K562 (cell line): Measurements from ENCODE around the gene ARPP21. TPM values are rescaled to one million over a fixed set of nuclear protein-coding genes. Genes with fewer than 3 reads are reported as not detected.

Experiments used
- ATAC-seq: fragments of 200-7000 bp; cut with Tn5 transposase; 3 replicates; pipeline ENCODE4 v1.9.1; 2020; ENCODE audit warnings: moderate library complexity
- BruUV-seq: library from RNA; stranded (reverse); fragments of 400-500 nt; replicated peaks from 2 replicates; lab custom pipeline; 2021; lab: Mats Ljungman, UMichigan
- CTCF ChIA-PET: fragments of 300-600 bp; formaldehyde crosslinking; extraction: SDS; loops from one replicate; lab custom pipeline; 2021; ENCODE audit warnings: low intra/inter-chr PET ratio; lab: Yijun Ruan, JAX
- POLR2A ChIA-PET: fragments of 300-600, 350-650 bp; sonication (Branson Sonifier 250); formaldehyde crosslinking; extraction: SDS; loops from one replicate; lab custom pipeline; 2021; ENCODE audit warnings: antibody characterized with exemption, inconsistent platforms; lab: Yijun Ruan, JAX
- DNase-seq, 4 experiments: peaks; one replicate each; pipeline versions ENCODE4 v3.0.0 to v3.0.0-alpha.2; 2011 to 2018; ENCODE audit warnings: low spot score in 3 of 4, mixed read lengths in 3 of 4; ENCODE audit errors: extremely low read depth in 1 of 4
- FAIRE-seq: peaks from 2 replicates; lab custom pipeline; 2011; peaks lifted over from hg19 to GRCh38; lab: Jason Lieb, UNC
- H2AFZ ChIP-seq: 2 replicates; pipeline ENCODE4 v1.6.0; 2011; ENCODE audit warnings: low read depth, low read length, control low read depth, inconsistent platforms
- H3K27ac ChIP-seq: fragments of 200-600 bp; 3 replicates; pipeline ENCODE4 v1.8.0; 2011; ENCODE audit warnings: low read depth, mild to moderate bottlenecking, control low read depth, inconsistent platforms, low read length, moderate library complexity, mixed read lengths; ENCODE audit errors: extremely low read depth
- H3K27me3 ChIP-seq, 2 experiments: fragments of 300-600 bp in 1 of 2; 2 replicates in 1 of 2; 3 replicates in 1 of 2; pipeline versions ENCODE4 v1.6.0 to v1.8.0; 2011; ENCODE audit warnings: inconsistent platforms in 2 of 2, low read length in 2 of 2, mild to moderate bottlenecking in 1 of 2, mixed read lengths in 1 of 2, moderate library complexity in 1 of 2; ENCODE audit not compliant: control insufficient read depth in 2 of 2, insufficient read depth in 2 of 2
- H3K36me3 ChIP-seq: fragments of 300-600 bp; 3 replicates; pipeline ENCODE4 v1.8.0; 2011; ENCODE audit warnings: mild to moderate bottlenecking, low read length, inconsistent platforms; ENCODE audit not compliant: control insufficient read depth, insufficient read depth
- H3K4me1 ChIP-seq, 2 experiments: fragments of 200-600 bp in 1 of 2; replicated peaks in 1 of 2; 2 replicates in 1 of 2; 3 replicates in 1 of 2; pipeline versions ENCODE4 v1.5.1 to v1.8.0; 2011; ENCODE audit warnings: inconsistent platforms in 2 of 2, low read length in 2 of 2, mild to moderate bottlenecking in 1 of 2, mixed read lengths in 1 of 2, moderate library complexity in 1 of 2; ENCODE audit not compliant: control insufficient read depth in 2 of 2, insufficient read depth in 2 of 2
- H3K4me2 ChIP-seq: 2 replicates; pipeline ENCODE4 v1.6.1; 2011; ENCODE audit warnings: low read length, control low read depth, inconsistent platforms, mixed read lengths; ENCODE audit not compliant: insufficient read depth
- H3K4me3 ChIP-seq: fragments of 200-600 bp; sonication (generic), shearing (Covaris generic); 2 replicates; pipeline ENCODE4 v1.5.1; 2016; ENCODE audit warnings: control low read depth, inconsistent platforms
- H3K79me2 ChIP-seq: fragments of 200-600 bp; 3 replicates; pipeline ENCODE4 v1.8.0; 2011; ENCODE audit warnings: low read length, inconsistent platforms; ENCODE audit not compliant: control insufficient read depth, insufficient read depth
- H3K9ac ChIP-seq, 2 experiments: 2 replicates each; pipeline versions ENCODE4 v1.6.0 to v1.6.1; 2011; ENCODE audit warnings: low read depth in 2 of 2, low read length in 2 of 2, control low read depth in 1 of 2, inconsistent platforms in 1 of 2, mild to moderate bottlenecking in 1 of 2, mixed read lengths in 1 of 2; ENCODE audit not compliant: insufficient read depth in 1 of 2
- H3K9me1 ChIP-seq: one replicate; pipeline ENCODE4 v1.6.0; 2011; ENCODE audit warnings: inconsistent platforms, mild to moderate bottlenecking, low read length, moderate library complexity; ENCODE audit not compliant: control insufficient read depth, insufficient read depth
- H3K9me3 ChIP-seq: replicated peaks from 2 replicates; pipeline ENCODE4 v1.5.1; 2011; ENCODE audit warnings: low read depth, low read length, inconsistent platforms; ENCODE audit not compliant: control insufficient read depth, insufficient read depth
- H4K20me1 ChIP-seq: replicated peaks from 2 replicates; pipeline ENCODE4 v1.6.1; 2011; ENCODE audit warnings: low read length, inconsistent platforms, mixed read lengths; ENCODE audit not compliant: control insufficient read depth, insufficient read depth
- CCAR2 ChIP-seq: fragments of 200-400 bp; formaldehyde crosslinking; IDR thresholded peaks from 2 replicates; pipeline ENCODE4 v1.6.1; 2017; ENCODE audit warnings: mild to moderate bottlenecking, low read depth, low read length
- SIN3B ChIP-seq: fragments of 450-650 bp; IDR thresholded peaks from 2 replicates; pipeline ENCODE4 v1.6.1; 2017; ENCODE audit warnings: low read depth, mild to moderate bottlenecking, moderate library complexity
- ZNF764 ChIP-seq: fragments of 250-450 bp; sonication (Bioruptor Pico); IDR thresholded peaks from 2 replicates; pipeline ENCODE4 v1.4.0; 2020; ENCODE audit warnings: low read depth, mild to moderate bottlenecking, moderate library complexity
- WGBS: fragments of 100-300 bp; shearing (Covaris generic); methylation state at CpG from one replicate; pipeline ENCODE4 v1.1.6; 2016; ENCODE audit warnings: low coverage, mixed read lengths; ENCODE audit not compliant: insufficient coverage; ENCODE audit errors: missing lambda C conversion rate; 5-methylcytosine and 5-hydroxymethylcytosine counted together
- in situ Hi-C: fragments of 300-500 bp; cut with MboI; formaldehyde crosslinking; loops from 4 replicates; pipeline ENCODE4 v1.15.0; 2018; ENCODE audit warnings: inconsistent platforms, mixed read lengths
- intact Hi-C: fragments of 100-400 bp; cut with micrococcal nuclease; formaldehyde crosslinking; loops from 2 replicates; pipeline ENCODE4 v1.14.2; 2022
- polyA plus RNA-seq, 8 experiments: library from polyadenylated mRNA; depleted of rRNA in 4 of 8; stranded (reverse) in 5 of 8; unstranded in 3 of 8; fragments of >200 nt; fragmentation: Nextera tagmentation in 2 of 8; fragmentation: Illumina TruSeq in 1 of 8; extraction: Ambion mirVana in 2 of 8; extraction: Trizol in 1 of 8; gene quantifications; 2 replicates each; pipeline versions ENCODE4 v1.2.1 to v1.2.3, GENCODE V29; 2011 to 2014; ENCODE audit warnings: inconsistent platforms in 1 of 8, missing spikeins in 1 of 8
- total RNA-seq, 7 experiments: library from RNA; depleted of rRNA in 6 of 7; stranded (reverse); fragments of >200 nt in 6 of 7; fragmentation: Illumina TruSeq in 2 of 7; extraction: Trizol in 2 of 7; gene quantifications; 2 replicates each; pipeline versions ENCODE4 v1.2.1 to v1.2.3, GENCODE V29; 2011 to 2021; ENCODE audit warnings: low replicate concordance in 1 of 7
- TF ChIP-seq, protein P1 (sequence below), 2 experiments: fragments of 450-650 bp; IDR thresholded peaks; 2 replicates each; pipeline ENCODE4 v1.6.1; 2018; ENCODE audit warnings: mild to moderate bottlenecking in 2 of 2, low read depth in 1 of 2; ENCODE audit not compliant: partially characterized antibody in 2 of 2

ARPP21 gene
- total and polyA plus RNA-seq, 9 of the 15 experiments (the other 6 are each of a cell fraction or from before 2014, with no cell fraction given): not detected

DNA sequence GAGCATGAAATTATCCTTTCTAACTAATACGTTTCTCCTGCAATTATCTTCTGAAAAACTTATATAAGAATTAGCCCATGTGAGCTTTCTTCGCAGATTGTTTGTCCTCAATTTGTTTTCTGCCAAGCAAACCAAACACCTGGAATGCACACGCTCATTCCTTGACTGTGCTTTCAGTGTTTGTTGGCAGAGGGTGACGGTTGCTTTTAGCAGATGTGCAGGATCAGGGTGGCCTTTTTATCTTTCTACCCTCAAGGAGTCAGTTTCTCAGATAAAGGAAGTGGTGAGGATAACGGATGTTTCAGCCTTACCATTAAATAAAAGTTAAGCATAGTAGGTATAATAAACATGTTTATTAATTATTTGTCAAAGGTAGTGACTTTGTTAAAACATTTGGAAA lies 15.2 kb downstream of the ARPP21 start:
- no TSS peak for BruUV-seq
- Histone ChIP-seq H3K27ac (no peak overlapping the region), H3K9ac (no peak overlapping the region), H3K4me1 (no peaks in the 10 kb centered on the region), H3K9me3 (no peaks in the 10 kb centered on the region), H3K4me2 (no peak overlapping the region), H3K36me3 (no peaks in the 10 kb centered on the region), H2AFZ (no peak overlapping the region), H4K20me1 (no peaks in the 10 kb centered on the region), H3K27me3 (no peaks in the 10 kb centered on the region), H3K79me2 (no peaks in the 10 kb centered on the region), H3K4me3 (no peak overlapping the region), H3K9me1 (no peaks in the 10 kb centered on the region)
- 0% methylated on average over 5 of the region's 5 CpGs for WGBS
- intact Hi-C loops (no loop called here), in situ Hi-C loops (no loop called here)
- ATAC-seq: no peak
- DNase-seq: no peak
- POLR2A ChIA-PET: no interaction called here
- TF ChIP-seq SIN3B (no peak), ZNF764 (CRISPR knock-in tag) (no peak), CCAR2 (no peak)
- TF ChIP-seq, protein P1, sequence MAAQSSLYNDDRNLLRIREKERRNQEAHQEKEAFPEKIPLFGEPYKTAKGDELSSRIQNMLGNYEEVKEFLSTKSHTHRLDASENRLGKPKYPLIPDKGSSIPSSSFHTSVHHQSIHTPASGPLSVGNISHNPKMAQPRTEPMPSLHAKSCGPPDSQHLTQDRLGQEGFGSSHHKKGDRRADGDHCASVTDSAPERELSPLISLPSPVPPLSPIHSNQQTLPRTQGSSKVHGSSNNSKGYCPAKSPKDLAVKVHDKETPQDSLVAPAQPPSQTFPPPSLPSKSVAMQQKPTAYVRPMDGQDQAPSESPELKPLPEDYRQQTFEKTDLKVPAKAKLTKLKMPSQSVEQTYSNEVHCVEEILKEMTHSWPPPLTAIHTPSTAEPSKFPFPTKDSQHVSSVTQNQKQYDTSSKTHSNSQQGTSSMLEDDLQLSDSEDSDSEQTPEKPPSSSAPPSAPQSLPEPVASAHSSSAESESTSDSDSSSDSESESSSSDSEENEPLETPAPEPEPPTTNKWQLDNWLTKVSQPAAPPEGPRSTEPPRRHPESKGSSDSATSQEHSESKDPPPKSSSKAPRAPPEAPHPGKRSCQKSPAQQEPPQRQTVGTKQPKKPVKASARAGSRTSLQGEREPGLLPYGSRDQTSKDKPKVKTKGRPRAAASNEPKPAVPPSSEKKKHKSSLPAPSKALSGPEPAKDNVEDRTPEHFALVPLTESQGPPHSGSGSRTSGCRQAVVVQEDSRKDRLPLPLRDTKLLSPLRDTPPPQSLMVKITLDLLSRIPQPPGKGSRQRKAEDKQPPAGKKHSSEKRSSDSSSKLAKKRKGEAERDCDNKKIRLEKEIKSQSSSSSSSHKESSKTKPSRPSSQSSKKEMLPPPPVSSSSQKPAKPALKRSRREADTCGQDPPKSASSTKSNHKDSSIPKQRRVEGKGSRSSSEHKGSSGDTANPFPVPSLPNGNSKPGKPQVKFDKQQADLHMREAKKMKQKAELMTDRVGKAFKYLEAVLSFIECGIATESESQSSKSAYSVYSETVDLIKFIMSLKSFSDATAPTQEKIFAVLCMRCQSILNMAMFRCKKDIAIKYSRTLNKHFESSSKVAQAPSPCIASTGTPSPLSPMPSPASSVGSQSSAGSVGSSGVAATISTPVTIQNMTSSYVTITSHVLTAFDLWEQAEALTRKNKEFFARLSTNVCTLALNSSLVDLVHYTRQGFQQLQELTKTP (IDR thresholded peaks at IDR 0.05; ENCODE audit: low read depth in 1 of 2, partially characterized antibody in 2 of 2): no peak
- FAIRE-seq: no peak
- CTCF ChIA-PET: no interaction called here
